ENCODE data around the gene PIK3AP1.
"Not testable (repeated sequence)": the region's sequence is repeated elsewhere in the genome, so short reads cannot be mapped to it uniquely, and the experiment has no call there.

Gene PIK3AP1

GRCh38 chr10:96720422-96721206 lies at the start of gene PIK3AP1:
TSS of gene PIK3AP1 (minus strand) at chr10:96720514. CDS start at chr10:96720394, 120 bp downstream.
- DNase-seq (ENCODE audit: low spot score in 2 of 2) (peak; percentile 48 to 74), ATAC-seq (ENCODE audit: low read depth) (peak; percentile 57)
- Mint-ChIP-seq H3K27me3 (no peaks in the 10 kb centered on the region), H3K36me3 (peaks cover 3% of the 10 kb centered on the region), H3K27ac (peak within 1 kb of the TSS; percentile 96), H3K4me1 (peaks cover 40% of the 10 kb centered on the region), H3K9me3 (no peaks in the 10 kb centered on the region), H3K4me3 (peak within 1 kb of the TSS; percentile 99)

GRCh38 chr10:96768136-96768535 lies 47.8 kb upstream of the PIK3AP1 start:
- Mint-ChIP-seq H3K9me3 (peaks cover 5% of the 10 kb centered on the region), H3K4me1 (peaks cover 22% of the 10 kb centered on the region), H3K4me3 (no peak overlapping the region), H3K27ac (no peak overlapping the region), H3K36me3 (peaks cover 6% of the 10 kb centered on the region), H3K27me3 (no peaks in the 10 kb centered on the region)
- no peak for DNase-seq (ENCODE audit: low spot score in 2 of 2)
- ATAC-seq (ENCODE audit: low read depth), result no peak

DNA sequence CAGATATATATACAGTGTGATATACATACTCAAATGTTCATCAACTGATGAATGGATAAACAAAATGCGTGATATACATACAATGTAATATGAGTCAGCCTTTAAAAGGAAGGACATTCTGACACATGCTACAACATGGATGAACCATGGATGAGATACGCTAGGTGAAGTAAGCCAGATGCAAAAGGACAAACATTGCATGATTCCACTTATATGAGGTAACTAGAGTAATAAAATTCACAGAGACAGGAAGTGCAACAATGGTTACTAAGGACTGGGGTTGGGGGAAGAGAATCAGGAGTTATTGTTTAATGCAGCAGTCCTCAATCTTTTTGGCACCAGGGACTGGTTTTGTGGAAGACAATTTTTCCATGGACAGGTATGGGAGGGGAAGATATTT lies 47.3 kb upstream of the PIK3AP1 start:
- ATAC-seq (ENCODE audit: low read depth), result no peak
- H3K36me3 Mint-ChIP-seq, result peaks cover 5% of the 10 kb centered on the region
- H3K27ac Mint-ChIP-seq, result no peak overlapping the region

DNA sequence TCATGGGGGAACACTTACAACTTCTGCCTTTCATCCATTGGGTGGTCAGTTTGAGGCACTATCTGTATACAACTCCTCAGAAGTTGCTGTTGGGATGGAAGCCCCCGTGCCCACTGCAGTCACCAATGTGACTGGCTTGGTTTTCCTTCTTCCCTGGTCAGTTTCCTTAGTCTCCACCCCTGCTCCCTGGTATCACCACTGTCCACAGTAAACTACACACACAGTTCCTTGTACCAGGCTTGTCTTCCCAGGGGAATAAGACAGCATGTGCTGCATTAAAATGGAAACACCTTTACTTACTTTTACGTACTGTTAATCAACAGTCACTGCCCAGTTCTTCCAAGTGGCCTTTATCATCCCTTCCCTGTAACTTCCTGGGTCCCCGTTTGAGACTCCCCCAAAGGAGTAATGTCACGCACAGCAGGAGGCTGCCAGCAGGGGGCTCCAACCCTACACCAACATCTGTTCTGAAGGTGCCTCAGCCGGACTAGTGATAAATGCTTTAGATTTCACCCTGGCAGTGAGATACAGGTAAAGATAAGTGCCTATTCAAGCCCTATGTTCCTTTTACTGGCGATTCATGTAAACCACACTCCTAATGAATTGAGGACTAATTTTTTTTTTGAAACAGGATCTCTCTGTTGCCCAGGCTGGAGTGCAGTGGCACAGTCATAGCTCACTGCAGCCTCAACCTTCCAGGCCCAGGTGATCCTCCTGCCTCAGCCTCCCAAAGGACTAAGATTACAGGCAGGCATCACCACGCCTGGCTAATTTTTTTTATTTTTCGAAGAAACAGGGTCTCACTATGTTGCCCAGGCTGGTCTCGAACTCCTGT lies 45.3 kb upstream of the PIK3AP1 start:
- H3K4me3 Mint-ChIP-seq, result peak overlapping the region; percentile 22
- peak; percentile 79 for ATAC-seq (ENCODE audit: low read depth)

More for the DNA sequence above, 47.3 kb upstream of the PIK3AP1 start:
- Mint-ChIP-seq H3K9me3 (peaks cover 5% of the 10 kb centered on the region), H3K4me1 (peaks cover 22% of the 10 kb centered on the region), H3K27me3 (no peaks in the 10 kb centered on the region), H3K4me3 (no peak overlapping the region)
- no peak for DNase-seq (ENCODE audit: low spot score in 2 of 2)

GRCh38 chr10:96764425-96765060 lies 44.2 kb upstream of the PIK3AP1 start:
- Mint-ChIP-seq H3K4me1 (peaks cover 26% of the 10 kb centered on the region), H3K27me3 (no peaks in the 10 kb centered on the region), H3K27ac (peak overlapping the region; percentile 64), H3K9me3 (no peaks in the 10 kb centered on the region), H3K36me3 (no peaks in the 10 kb centered on the region), H3K4me3 (no peak overlapping the region)
- DNase-seq (ENCODE audit: low spot score in 2 of 2) (no peak), ATAC-seq (ENCODE audit: low read depth) (peak; percentile 77)

More for the DNA sequence above, 45.3 kb upstream of the PIK3AP1 start:
- Mint-ChIP-seq H3K27ac (peak overlapping the region; percentile 12), H3K27me3 (no peaks in the 10 kb centered on the region), H3K36me3 (no peaks in the 10 kb centered on the region), H3K9me3 (no peaks in the 10 kb centered on the region), H3K4me1 (peaks cover 26% of the 10 kb centered on the region)
- DNase-seq (ENCODE audit: low spot score in 2 of 2), result peak; percentile 67 to 69

DNA sequence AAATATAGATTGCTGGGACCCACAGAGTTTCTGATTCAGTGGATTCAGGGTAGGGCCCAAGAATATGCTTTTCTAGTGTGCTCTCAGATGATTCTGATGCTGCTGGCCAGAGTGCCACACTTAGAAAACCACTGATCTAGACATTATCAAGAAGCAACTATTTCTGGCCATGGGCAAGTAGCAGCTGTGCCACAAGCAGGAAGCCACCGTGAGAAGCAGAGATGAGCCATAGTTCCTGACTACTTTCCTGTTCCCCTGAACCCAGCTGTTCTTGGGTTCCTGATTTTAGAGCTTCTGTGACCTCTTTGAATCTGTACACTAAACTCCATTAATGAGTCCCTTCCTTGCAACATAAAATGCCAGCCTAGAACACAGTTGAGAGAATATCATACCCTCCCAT lies 38.1 kb upstream of the PIK3AP1 start:
- peaks cover 28% of the 10 kb centered on the region for H3K4me1 Mint-ChIP-seq
- H3K4me3 Mint-ChIP-seq, result peak overlapping the region; percentile 53
- DNase-seq (ENCODE audit: low spot score in 2 of 2) (no peak), ATAC-seq (ENCODE audit: low read depth) (peak; percentile 74)
- no peaks in the 10 kb centered on the region for H3K27me3 Mint-ChIP-seq
- H3K27ac Mint-ChIP-seq, result peak overlapping the region; percentile 62
- no peaks in the 10 kb centered on the region for H3K9me3 Mint-ChIP-seq
- no peaks in the 10 kb centered on the region for H3K36me3 Mint-ChIP-seq

GRCh38 chr10:96756111-96756903 lies 36.0 kb upstream of the PIK3AP1 start:
- H3K9me3 Mint-ChIP-seq, result no peaks in the 10 kb centered on the region
- ATAC-seq (ENCODE audit: low read depth), result peak; percentile 81
- no peaks in the 10 kb centered on the region for H3K27me3 Mint-ChIP-seq
- peaks cover 30% of the 10 kb centered on the region for H3K4me1 Mint-ChIP-seq
- no peak overlapping the region for H3K4me3 Mint-ChIP-seq
- H3K27ac Mint-ChIP-seq, result no peak overlapping the region
- H3K36me3 Mint-ChIP-seq, result no peaks in the 10 kb centered on the region
- DNase-seq (ENCODE audit: low spot score in 2 of 2), result no peak

DNA sequence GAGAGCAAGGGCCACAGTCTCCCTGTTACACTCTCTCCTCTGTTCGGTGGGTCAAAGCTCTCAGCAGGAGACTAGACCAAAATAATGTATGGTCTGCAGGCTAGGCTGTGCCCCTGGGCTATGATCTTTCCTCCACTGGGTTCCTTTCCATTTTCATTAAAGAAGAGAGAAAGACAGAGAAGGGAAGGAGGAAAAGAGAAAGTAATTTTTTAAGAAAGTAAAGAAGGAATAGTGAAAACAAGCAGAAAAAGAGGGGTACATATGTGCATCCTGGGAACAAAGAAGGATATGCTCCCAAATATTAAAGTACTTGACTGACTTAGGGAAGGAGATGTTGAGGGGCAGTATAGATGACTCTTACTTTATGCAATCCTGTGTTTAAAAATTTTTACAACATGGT lies 33.6 kb upstream of the PIK3AP1 start:
- DNase-seq (ENCODE audit: low spot score in 2 of 2) (no peak), ATAC-seq (ENCODE audit: low read depth) (no peak)
- Mint-ChIP-seq H3K27me3 (no peaks in the 10 kb centered on the region), H3K27ac (no peak overlapping the region), H3K36me3 (no peaks in the 10 kb centered on the region), H3K4me1 (peaks cover 22% of the 10 kb centered on the region), H3K4me3 (no peak overlapping the region), H3K9me3 (no peaks in the 10 kb centered on the region)

GRCh38 chr10:96752375-96752774 lies 32.1 kb upstream of the PIK3AP1 start:
- Mint-ChIP-seq H3K9me3 (no peaks in the 10 kb centered on the region), H3K27me3 (no peaks in the 10 kb centered on the region), H3K36me3 (no peaks in the 10 kb centered on the region), H3K4me1 (peaks cover 15% of the 10 kb centered on the region), H3K4me3 (no peak overlapping the region), H3K27ac (no peak overlapping the region)
- DNase-seq (ENCODE audit: low spot score in 2 of 2) (no peak), ATAC-seq (ENCODE audit: low read depth) (no peak)

- H3K27me3 Mint-ChIP-seq; H3K4me3 Mint-ChIP-seq; ATAC-seq (ENCODE audit: low read depth); H3K27ac Mint-ChIP-seq; H3K36me3 Mint-ChIP-seq; DNase-seq (ENCODE audit: low spot score in 2 of 2); H3K9me3 Mint-ChIP-seq: not testable (repeated sequence)
- peaks cover 10% of the 10 kb centered on the region for H3K4me1 Mint-ChIP-seq
These were observed 30.0 kb upstream of the PIK3AP1 start for GRCh38 chr10:96750316-96750715.

GRCh38 chr10:96747734-96748550 lies 27.6 kb upstream of the PIK3AP1 start:
- DNase-seq (ENCODE audit: low spot score in 2 of 2) (peak; percentile 23 to 60), ATAC-seq (ENCODE audit: low read depth) (peak; percentile 92)
- peaks cover 16% of the 10 kb centered on the region for H3K4me1 Mint-ChIP-seq
- H3K36me3 Mint-ChIP-seq, result no peaks in the 10 kb centered on the region
- H3K9me3 Mint-ChIP-seq, result no peaks in the 10 kb centered on the region
- peak overlapping the region; percentile 65 for H3K4me3 Mint-ChIP-seq
- no peaks in the 10 kb centered on the region for H3K27me3 Mint-ChIP-seq
- H3K27ac Mint-ChIP-seq, result peak overlapping the region; percentile 88

DNA sequence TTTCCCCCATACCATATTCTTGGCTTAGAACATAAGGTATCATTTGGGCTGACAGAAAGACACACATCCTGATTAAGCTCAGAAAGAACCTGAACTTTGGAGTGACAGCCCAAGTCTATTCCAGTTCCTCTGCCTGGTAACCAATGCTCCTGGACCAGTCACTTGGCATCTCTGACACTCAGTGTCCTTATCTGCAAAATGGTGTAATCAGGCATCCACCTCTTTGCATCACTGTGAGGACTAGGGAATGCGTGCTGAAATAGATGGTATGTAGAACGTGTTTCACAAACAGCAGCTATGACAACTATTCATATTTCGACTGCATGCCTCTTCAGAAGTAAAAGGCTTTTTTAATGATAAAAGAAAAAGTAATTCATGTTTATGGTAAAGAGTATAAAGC lies 26.2 kb upstream of the PIK3AP1 start:
- H3K4me3 Mint-ChIP-seq, result no peak overlapping the region
- DNase-seq (ENCODE audit: low spot score in 2 of 2), result no peak
- no peaks in the 10 kb centered on the region for H3K36me3 Mint-ChIP-seq
- no peaks in the 10 kb centered on the region for H3K9me3 Mint-ChIP-seq
- peak overlapping the region; percentile 35 for H3K27ac Mint-ChIP-seq
- H3K4me1 Mint-ChIP-seq, result peaks cover 16% of the 10 kb centered on the region
- H3K27me3 Mint-ChIP-seq, result no peaks in the 10 kb centered on the region
- ATAC-seq (ENCODE audit: low read depth), result no peak

- ATAC-seq (ENCODE audit: low read depth) (no peak), DNase-seq (ENCODE audit: low spot score in 2 of 2) (no peak)
- Mint-ChIP-seq H3K27me3 (no peaks in the 10 kb centered on the region), H3K27ac (no peak overlapping the region), H3K9me3 (no peaks in the 10 kb centered on the region), H3K4me1 (peaks cover 19% of the 10 kb centered on the region), H3K36me3 (no peaks in the 10 kb centered on the region), H3K4me3 (no peak overlapping the region)
These were observed 25.6 kb upstream of the PIK3AP1 start for GRCh38 chr10:96745950-96746349.
